ENCODE results near the gene TXNDC17. TPM values are rescaled to one million over a fixed set of nuclear protein-coding genes. Genes with fewer than 3 reads are reported as not detected.

Gene TXNDC17
- total RNA-seq, 1 donor from 2014 or later: 117 TPM

DNA sequence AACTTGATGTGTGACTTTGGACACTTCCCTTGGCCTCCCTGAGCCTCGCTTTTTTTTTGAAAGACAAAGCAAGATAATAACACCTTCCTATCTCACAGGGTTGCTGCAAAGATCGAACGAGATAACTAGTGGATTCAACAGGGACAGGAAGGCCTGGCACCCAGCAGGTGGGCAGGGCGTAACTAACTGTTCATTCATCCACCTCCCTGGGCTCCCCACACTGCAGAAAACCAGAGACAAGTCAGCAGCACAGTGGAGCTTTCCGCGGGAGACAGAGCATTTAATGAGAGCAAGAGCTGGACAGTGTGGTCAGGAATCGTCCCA is 43.6 kb downstream of the TXNDC17 start:
- no peak for DNase-seq (ENCODE audit: low read depth, low spot score)
- H3K36me3 Mint-ChIP-seq (ENCODE audit: low read depth): no peaks in the 10 kb centered on the region
- H3K9me3 Mint-ChIP-seq: peaks cover 2% of the 10 kb centered on the region
- TF ChIP-seq, protein P1, sequence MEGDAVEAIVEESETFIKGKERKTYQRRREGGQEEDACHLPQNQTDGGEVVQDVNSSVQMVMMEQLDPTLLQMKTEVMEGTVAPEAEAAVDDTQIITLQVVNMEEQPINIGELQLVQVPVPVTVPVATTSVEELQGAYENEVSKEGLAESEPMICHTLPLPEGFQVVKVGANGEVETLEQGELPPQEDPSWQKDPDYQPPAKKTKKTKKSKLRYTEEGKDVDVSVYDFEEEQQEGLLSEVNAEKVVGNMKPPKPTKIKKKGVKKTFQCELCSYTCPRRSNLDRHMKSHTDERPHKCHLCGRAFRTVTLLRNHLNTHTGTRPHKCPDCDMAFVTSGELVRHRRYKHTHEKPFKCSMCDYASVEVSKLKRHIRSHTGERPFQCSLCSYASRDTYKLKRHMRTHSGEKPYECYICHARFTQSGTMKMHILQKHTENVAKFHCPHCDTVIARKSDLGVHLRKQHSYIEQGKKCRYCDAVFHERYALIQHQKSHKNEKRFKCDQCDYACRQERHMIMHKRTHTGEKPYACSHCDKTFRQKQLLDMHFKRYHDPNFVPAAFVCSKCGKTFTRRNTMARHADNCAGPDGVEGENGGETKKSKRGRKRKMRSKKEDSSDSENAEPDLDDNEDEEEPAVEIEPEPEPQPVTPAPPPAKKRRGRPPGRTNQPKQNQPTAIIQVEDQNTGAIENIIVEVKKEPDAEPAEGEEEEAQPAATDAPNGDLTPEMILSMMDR (conservative IDR thresholded peaks at IDR 0.05): no peak
- H3K27me3 Mint-ChIP-seq (ENCODE audit: low read depth): peaks cover 28% of the 10 kb centered on the region
- H3K27ac Mint-ChIP-seq (ENCODE audit: unreplicated experiment): no peak overlapping the region
- H3K4me1 Mint-ChIP-seq: no peaks in the 10 kb centered on the region
- H3K4me3 Mint-ChIP-seq: no peak overlapping the region

GRCh38 chr17:6684881-6685767 is 44.3 kb downstream of the TXNDC17 start:
- no peaks in the 10 kb centered on the region for H3K36me3 Mint-ChIP-seq (ENCODE audit: low read depth)
- H3K4me1 Mint-ChIP-seq: no peaks in the 10 kb centered on the region
- DNase-seq (ENCODE audit: low read depth, low spot score): no peak
- no peak overlapping the region for H3K27ac Mint-ChIP-seq (ENCODE audit: unreplicated experiment)
- peaks cover 2% of the 10 kb centered on the region for H3K9me3 Mint-ChIP-seq
- TF ChIP-seq, protein P1 (conservative IDR thresholded peaks at IDR 0.05): no peak
- no peak overlapping the region for H3K4me3 Mint-ChIP-seq
- peaks cover 25% of the 10 kb centered on the region for H3K27me3 Mint-ChIP-seq (ENCODE audit: low read depth)

DNA sequence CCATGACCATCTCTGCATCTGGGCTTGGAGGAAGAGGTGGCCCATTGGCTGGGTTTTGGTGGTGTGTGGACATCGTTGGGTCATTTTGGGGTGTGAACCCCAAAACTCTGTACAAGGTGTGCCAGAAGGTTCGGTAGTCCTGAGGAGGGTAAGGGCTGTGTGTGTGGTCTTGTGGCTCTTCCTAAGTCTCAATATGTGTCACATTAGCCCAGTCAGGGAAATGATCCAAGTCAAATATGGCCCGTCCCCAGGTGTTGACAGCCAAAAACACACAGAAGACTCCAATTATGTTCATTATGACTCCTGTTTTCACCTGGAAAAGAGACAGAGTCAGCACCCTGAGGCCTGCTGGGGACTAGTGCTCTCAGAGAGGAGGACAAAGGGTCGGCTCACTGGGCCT is 45.2 kb downstream of the TXNDC17 start:
- H3K4me3 Mint-ChIP-seq: no peak overlapping the region
- no peaks in the 10 kb centered on the region for H3K36me3 Mint-ChIP-seq (ENCODE audit: low read depth)
- H3K9me3 Mint-ChIP-seq: peaks cover 2% of the 10 kb centered on the region
- peaks cover 22% of the 10 kb centered on the region for H3K27me3 Mint-ChIP-seq (ENCODE audit: low read depth)
- TF ChIP-seq, protein P1 (conservative IDR thresholded peaks at IDR 0.05): no peak
- no peak for DNase-seq (ENCODE audit: low read depth, low spot score)
- H3K27ac Mint-ChIP-seq (ENCODE audit: unreplicated experiment): no peak overlapping the region
- H3K4me1 Mint-ChIP-seq: no peaks in the 10 kb centered on the region

GRCh38 chr17:6688944-6689343 is 48.1 kb downstream of the TXNDC17 start:
- H3K36me3 Mint-ChIP-seq (ENCODE audit: low read depth): no peaks in the 10 kb centered on the region
- TF ChIP-seq, protein P1 (conservative IDR thresholded peaks at IDR 0.05): no peak
- H3K9me3 Mint-ChIP-seq: no peaks in the 10 kb centered on the region
- no peak for DNase-seq (ENCODE audit: low read depth, low spot score)
- H3K27me3 Mint-ChIP-seq (ENCODE audit: low read depth): peaks cover 40% of the 10 kb centered on the region
- no peak overlapping the region for H3K27ac Mint-ChIP-seq (ENCODE audit: unreplicated experiment)
- no peaks in the 10 kb centered on the region for H3K4me1 Mint-ChIP-seq
- no peak overlapping the region for H3K4me3 Mint-ChIP-seq

GRCh38 chr17:6690641-6691040 is 49.8 kb downstream of the TXNDC17 start:
- Mint-ChIP-seq H3K9me3 (no peaks in the 10 kb centered on the region), H3K27me3 (ENCODE audit: low read depth) (peaks cover 43% of the 10 kb centered on the region), H3K4me3 (no peak overlapping the region), H3K4me1 (no peaks in the 10 kb centered on the region), H3K36me3 (ENCODE audit: low read depth) (no peaks in the 10 kb centered on the region), H3K27ac (ENCODE audit: unreplicated experiment) (no peak overlapping the region)
- TF ChIP-seq, protein P1 (conservative IDR thresholded peaks at IDR 0.05): no peak
- no peak for DNase-seq (ENCODE audit: low read depth, low spot score)
